Measurements from ENCODE around the gene BCAS3. TPM values are rescaled to one million over a fixed set of nuclear protein-coding genes. Genes with fewer than 3 reads are reported as not detected.

Gene BCAS3
- total RNA-seq, 2 experiments from 2014 or later, result 7.2 to 7.5 TPM

- H3K36me3 Mint-ChIP-seq (ENCODE audit: low read depth), result no peaks in the 10 kb centered on the region
- CTCF ChIA-PET, result no interaction called here
- no peaks in the 10 kb centered on the region for H3K9me3 Mint-ChIP-seq
- no peaks in the 10 kb centered on the region for H3K4me1 Mint-ChIP-seq (ENCODE audit: low read depth)
- no peak overlapping the region for H3K27ac Mint-ChIP-seq
- intact Hi-C loops (cut with micrococcal nuclease), result no loop called here
- DNase-seq, result no peak
- H3K4me3 Mint-ChIP-seq, result no peak overlapping the region
- no peaks in the 10 kb centered on the region for H3K27me3 Mint-ChIP-seq (ENCODE audit: low read depth)
Observed at GRCh38 chr17:61230461-61230860, 552.8 kb downstream of the BCAS3 start.

DNA sequence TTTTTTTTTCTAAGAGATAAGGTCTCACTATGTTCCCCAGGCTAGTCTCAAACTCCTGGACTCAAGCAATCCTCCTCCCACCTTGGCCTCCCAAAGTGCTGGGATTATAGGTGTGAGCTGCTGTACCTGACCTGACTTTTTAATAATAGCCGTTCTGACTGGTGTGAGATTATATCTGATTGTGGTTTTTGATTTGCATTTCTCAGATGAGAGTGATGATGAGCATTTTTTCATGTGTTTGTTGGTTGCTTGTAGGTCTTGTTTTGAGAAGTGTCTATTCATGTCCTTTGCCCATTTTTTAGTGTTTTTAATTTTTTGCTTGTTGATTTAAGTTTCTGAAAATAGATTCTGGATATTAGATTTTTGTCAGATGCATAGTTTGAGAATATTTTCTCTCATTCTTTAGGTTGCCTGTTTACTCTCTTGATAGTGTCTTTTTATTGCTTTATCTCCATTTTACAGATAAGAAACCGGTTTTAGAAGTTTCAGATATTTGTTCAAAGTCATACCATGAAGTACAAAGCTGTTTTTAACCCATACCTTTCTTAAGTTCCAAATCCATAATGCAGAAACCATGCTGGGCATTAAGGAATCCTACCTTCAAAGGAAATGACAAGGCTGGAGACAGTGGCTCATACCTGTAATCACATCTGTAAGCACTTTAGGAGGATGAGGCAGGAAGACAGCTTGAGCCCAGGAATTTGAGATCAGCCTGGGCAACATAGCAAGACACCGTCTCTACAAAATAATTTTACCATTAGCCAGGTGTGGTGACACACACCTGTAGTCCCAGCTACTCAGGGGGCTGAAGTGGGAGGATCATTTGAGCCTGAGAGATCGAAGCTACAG lies 553.5 kb downstream of the BCAS3 start:
- intact Hi-C loops (cut with micrococcal nuclease), result no loop called here
- Mint-ChIP-seq H3K4me3 (no peak overlapping the region), H3K27me3 (ENCODE audit: low read depth) (no peaks in the 10 kb centered on the region), H3K9me3 (no peaks in the 10 kb centered on the region), H3K36me3 (ENCODE audit: low read depth) (no peaks in the 10 kb centered on the region), H3K4me1 (ENCODE audit: low read depth) (no peaks in the 10 kb centered on the region), H3K27ac (no peak overlapping the region)
- no peak for DNase-seq
- CTCF ChIA-PET, result interaction anchor here (0.7 kb wide), 1 partner anchor 78 kb away, joined by 3 read pairs; no protein-coding TSS in a partner anchor

DNA sequence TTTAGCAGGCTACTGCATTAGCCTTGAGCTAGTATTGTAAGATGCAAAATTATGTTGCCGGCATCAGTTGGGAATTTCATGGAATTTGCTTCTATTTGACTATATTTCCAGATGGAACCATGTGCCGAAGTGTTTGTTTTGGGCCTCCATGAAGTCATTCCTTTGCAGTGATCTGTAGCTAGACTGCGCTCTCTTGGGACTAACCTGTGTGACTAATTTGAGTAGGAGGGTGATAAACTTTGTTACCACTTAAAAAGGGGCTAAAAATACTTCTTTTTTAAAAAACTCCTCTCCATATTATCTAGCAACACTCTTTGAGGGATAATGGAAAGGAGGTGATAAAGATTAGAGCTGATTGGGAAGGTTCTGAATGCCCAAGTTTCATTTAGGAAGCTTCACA lies 555.2 kb downstream of the BCAS3 start:
- CTCF ChIA-PET, result no interaction called here
- peaks cover 3% of the 10 kb centered on the region for H3K9me3 Mint-ChIP-seq
- intact Hi-C loops (cut with micrococcal nuclease), result no loop called here
- H3K36me3 Mint-ChIP-seq (ENCODE audit: low read depth), result peaks cover 2% of the 10 kb centered on the region
- no peak overlapping the region for H3K4me3 Mint-ChIP-seq
- no peaks in the 10 kb centered on the region for H3K4me1 Mint-ChIP-seq (ENCODE audit: low read depth)
- H3K27ac Mint-ChIP-seq, result no peak overlapping the region
- H3K27me3 Mint-ChIP-seq (ENCODE audit: low read depth), result no peaks in the 10 kb centered on the region
- no peak for DNase-seq

- peaks cover 3% of the 10 kb centered on the region for H3K9me3 Mint-ChIP-seq
- DNase-seq, result no peak
- H3K36me3 Mint-ChIP-seq (ENCODE audit: low read depth), result peaks cover 2% of the 10 kb centered on the region
- H3K27me3 Mint-ChIP-seq (ENCODE audit: low read depth), result no peaks in the 10 kb centered on the region
- no peak overlapping the region for H3K27ac Mint-ChIP-seq
- H3K4me1 Mint-ChIP-seq (ENCODE audit: low read depth), result peaks cover 8% of the 10 kb centered on the region
- CTCF ChIA-PET, result no interaction called here
- intact Hi-C loops (cut with micrococcal nuclease), result no loop called here
- H3K4me3 Mint-ChIP-seq, result no peak overlapping the region
Observed at GRCh38 chr17:61233991-61234750, 556.5 kb downstream of the BCAS3 start.

- no peak overlapping the region for H3K27ac Mint-ChIP-seq
- no peak for DNase-seq
- H3K27me3 Mint-ChIP-seq (ENCODE audit: low read depth), result no peaks in the 10 kb centered on the region
- H3K4me1 Mint-ChIP-seq (ENCODE audit: low read depth), result peaks cover 16% of the 10 kb centered on the region
- no peak overlapping the region for H3K4me3 Mint-ChIP-seq
- CTCF ChIA-PET, result interaction anchor here (0.6 kb wide), 1 partner anchor 132 kb away, joined by 7 read pairs; no protein-coding TSS in a partner anchor
- peaks cover 3% of the 10 kb centered on the region for H3K9me3 Mint-ChIP-seq
- peaks cover 2% of the 10 kb centered on the region for H3K36me3 Mint-ChIP-seq (ENCODE audit: low read depth)
- intact Hi-C loops (cut with micrococcal nuclease), result no loop called here
Observed at GRCh38 chr17:61235001-61235826, 557.6 kb downstream of the BCAS3 start.

DNA sequence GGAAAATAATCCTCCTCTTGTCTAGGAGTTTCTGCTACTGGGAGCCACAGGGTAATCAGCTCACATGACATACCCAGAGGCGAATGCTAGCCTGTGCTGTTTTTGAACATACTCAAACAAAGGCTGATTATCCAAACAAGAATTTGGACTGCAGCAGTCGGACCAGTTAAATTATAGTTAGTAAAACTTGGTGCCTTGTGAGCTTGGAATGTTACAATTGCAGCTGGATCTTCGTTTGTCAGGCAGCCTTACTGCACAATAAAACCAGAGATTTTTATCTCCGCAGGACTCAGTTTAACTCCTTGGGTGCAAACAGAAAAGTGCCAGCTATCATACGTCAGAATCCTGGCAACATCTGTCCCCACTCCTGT lies 558.2 kb downstream of the BCAS3 start:
- no peak for DNase-seq
- CTCF ChIA-PET, result interaction anchor here (0.6 kb wide), 1 partner anchor 131 kb away, joined by 7 read pairs; no protein-coding TSS in a partner anchor
- no peak overlapping the region for H3K27ac Mint-ChIP-seq
- no peaks in the 10 kb centered on the region for H3K27me3 Mint-ChIP-seq (ENCODE audit: low read depth)
- peaks cover 3% of the 10 kb centered on the region for H3K9me3 Mint-ChIP-seq
- no peak overlapping the region for H3K4me3 Mint-ChIP-seq
- intact Hi-C loops (cut with micrococcal nuclease), result no loop called here
- H3K36me3 Mint-ChIP-seq (ENCODE audit: low read depth), result peaks cover 2% of the 10 kb centered on the region
- H3K4me1 Mint-ChIP-seq (ENCODE audit: low read depth), result peaks cover 18% of the 10 kb centered on the region

- intact Hi-C loops (cut with micrococcal nuclease), result no loop called here
- no peak overlapping the region for H3K4me3 Mint-ChIP-seq
- no peak overlapping the region for H3K27ac Mint-ChIP-seq
- CTCF ChIA-PET, result interaction anchor here (0.6 kb wide), 1 partner anchor 161 kb away, joined by 5 read pairs; no protein-coding TSS in a partner anchor
- H3K36me3 Mint-ChIP-seq (ENCODE audit: low read depth), result peaks cover 2% of the 10 kb centered on the region
- no peak for DNase-seq
- H3K27me3 Mint-ChIP-seq (ENCODE audit: low read depth), result no peaks in the 10 kb centered on the region
- peaks cover 3% of the 10 kb centered on the region for H3K9me3 Mint-ChIP-seq
- H3K4me1 Mint-ChIP-seq (ENCODE audit: low read depth), result peaks cover 21% of the 10 kb centered on the region
Observed at GRCh38 chr17:61237275-61237674, 559.6 kb downstream of the BCAS3 start.

- H3K27me3 Mint-ChIP-seq (ENCODE audit: low read depth), result no peaks in the 10 kb centered on the region
- H3K4me1 Mint-ChIP-seq (ENCODE audit: low read depth), result peaks cover 21% of the 10 kb centered on the region
- intact Hi-C loops (cut with micrococcal nuclease), result no loop called here
- H3K9me3 Mint-ChIP-seq, result peaks cover 3% of the 10 kb centered on the region
- H3K36me3 Mint-ChIP-seq (ENCODE audit: low read depth), result peaks cover 2% of the 10 kb centered on the region
- DNase-seq, result no peak
- CTCF ChIA-PET, result interaction anchor here (0.9 kb wide), 1 partner anchor 120 kb away, joined by 3 read pairs; no protein-coding TSS in a partner anchor
- H3K4me3 Mint-ChIP-seq, result no peak overlapping the region
- H3K27ac Mint-ChIP-seq, result no peak overlapping the region
Observed at GRCh38 chr17:61238455-61238933, 560.8 kb downstream of the BCAS3 start.

DNA sequence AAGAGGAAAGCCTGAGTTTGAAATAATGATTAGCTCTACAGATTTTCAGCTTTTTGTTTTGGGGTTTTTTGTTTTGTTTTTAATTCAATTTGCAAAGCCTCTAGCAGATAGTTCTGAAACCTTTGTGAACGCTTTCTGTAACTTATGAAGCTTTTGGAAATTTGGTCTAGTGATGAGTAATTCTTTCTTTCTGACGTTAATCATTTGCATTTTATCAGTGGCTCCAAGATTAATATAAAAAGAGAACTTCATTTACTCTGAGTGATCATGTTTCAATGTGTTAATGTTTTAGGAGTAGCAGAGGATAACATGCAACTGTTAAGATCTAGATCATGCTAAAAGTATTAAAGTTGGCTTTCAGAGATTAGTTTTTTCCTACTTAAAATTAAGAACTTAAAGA lies 561.7 kb downstream of the BCAS3 start:
- no peaks in the 10 kb centered on the region for H3K27me3 Mint-ChIP-seq (ENCODE audit: low read depth)
- intact Hi-C loops (cut with micrococcal nuclease), result loop anchor here (1.0 kb wide), 1 partner anchor 17 kb away; no protein-coding TSS in a partner anchor
- H3K4me1 Mint-ChIP-seq (ENCODE audit: low read depth), result peaks cover 21% of the 10 kb centered on the region
- no peak for DNase-seq
- peak overlapping the region; percentile 18 for H3K4me3 Mint-ChIP-seq
- peaks cover 3% of the 10 kb centered on the region for H3K9me3 Mint-ChIP-seq
- H3K36me3 Mint-ChIP-seq (ENCODE audit: low read depth), result peaks cover 2% of the 10 kb centered on the region
- CTCF ChIA-PET, result interaction anchor here (0.9 kb wide), 1 partner anchor 119 kb away, joined by 3 read pairs; no protein-coding TSS in a partner anchor
- peak overlapping the region; percentile 36 for H3K27ac Mint-ChIP-seq

- Mint-ChIP-seq H3K27me3 (ENCODE audit: low read depth) (no peaks in the 10 kb centered on the region), H3K4me1 (ENCODE audit: low read depth) (peaks cover 21% of the 10 kb centered on the region), H3K9me3 (peaks cover 3% of the 10 kb centered on the region), H3K4me3 (peak overlapping the region; percentile 39), H3K27ac (no peak overlapping the region), H3K36me3 (ENCODE audit: low read depth) (peaks cover 2% of the 10 kb centered on the region)
- intact Hi-C loops (cut with micrococcal nuclease), result loop anchor here (1.0 kb wide), 1 partner anchor 18 kb away; no protein-coding TSS in a partner anchor
- CTCF ChIA-PET, result interaction anchor here (1.3 kb wide), 1 partner anchor 18 kb away, joined by 3 read pairs; no protein-coding TSS in a partner anchor
- no peak for DNase-seq
Observed at GRCh38 chr17:61239953-61240352, 562.3 kb downstream of the BCAS3 start.

DNA sequence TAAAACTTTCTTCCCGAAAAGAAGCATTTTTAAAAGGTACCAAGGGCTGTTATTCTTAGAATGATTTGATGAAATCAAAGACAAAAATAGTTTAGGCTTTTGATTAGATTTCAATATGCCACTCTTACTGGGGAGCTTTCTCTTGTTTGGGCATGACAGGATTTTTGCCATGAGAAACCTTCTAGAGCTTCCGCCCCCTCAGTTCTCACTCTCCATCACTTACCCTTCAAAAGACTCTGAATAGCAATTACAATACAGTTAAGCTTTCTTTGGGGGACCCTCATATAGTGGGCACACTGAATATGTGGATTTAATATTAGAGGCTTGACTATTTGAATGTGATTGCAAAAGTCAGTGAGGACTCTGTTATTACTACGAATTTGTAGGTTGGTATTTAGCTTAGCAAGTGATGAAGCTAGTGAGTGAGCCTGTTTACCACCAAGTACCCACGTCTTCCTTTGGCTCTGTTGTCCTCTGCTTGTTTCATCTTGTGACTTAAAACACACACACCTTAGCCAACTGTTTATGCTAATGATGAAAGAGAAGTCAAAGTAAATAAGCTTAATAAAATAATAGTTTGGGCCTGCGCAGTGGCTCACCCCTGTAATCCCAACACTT lies 563.3 kb downstream of the BCAS3 start:
- intact Hi-C loops (cut with micrococcal nuclease), result no loop called here
- Mint-ChIP-seq H3K9me3 (peaks cover 3% of the 10 kb centered on the region), H3K27ac (no peak overlapping the region), H3K4me1 (ENCODE audit: low read depth) (peaks cover 21% of the 10 kb centered on the region), H3K36me3 (ENCODE audit: low read depth) (peaks cover 2% of the 10 kb centered on the region), H3K27me3 (ENCODE audit: low read depth) (no peaks in the 10 kb centered on the region), H3K4me3 (peak overlapping the region; percentile 14)
- peak; percentile 8 for DNase-seq
- CTCF ChIA-PET, result interaction anchor here (1.0 to 1.6 kb wide), 3 partner anchors 9 to 62 kb away, joined by 3 to 4 read pairs (median 3); no protein-coding TSS in a partner anchor

All from activated naive CD4-positive, alpha-beta T cell treated with anti-CD3 and anti-CD28 coated beads for 36 hours (primary cell).